Vagina (tissue), 2 donors: ENCODE data around the gene FAM3C. TPM values are rescaled to one million over a fixed set of nuclear protein-coding genes. Genes with fewer than 3 reads are reported as not detected.

ENCODE experiments used
- DNase-seq, 2 donors: peaks; one replicate each; pipeline ENCODE4 v3.0.0-alpha.2; 2017; ENCODE audit errors: extremely low spot score in 2 of 2
- H3K27ac ChIP-seq: fragments of 200-600 bp; sonication (generic); one replicate; pipeline ENCODE4 v1.5.1; 2019
- H3K27me3 ChIP-seq: fragments of 200-600 bp; sonication (generic); one replicate; pipeline ENCODE4 v1.5.1; 2019
- H3K36me3 ChIP-seq, 2 donors: fragments of 200-600 bp; sonication (generic); one replicate each; pipeline ENCODE4 v1.5.1; 2017 to 2019
- H3K4me1 ChIP-seq: fragments of 200-600 bp; sonication (generic); one replicate; pipeline ENCODE4 v1.5.1; 2019
- H3K4me3 ChIP-seq, 2 donors: fragments of 200-600 bp; sonication (generic); 1 replicate in 1 of 2; 2 replicates in 1 of 2; pipeline ENCODE4 v1.5.1; 2016 to 2019
- H3K9me3 ChIP-seq: fragments of 200-600 bp; sonication (generic); one replicate; pipeline ENCODE4 v1.5.1; 2019
- CTCF ChIP-seq, 3 experiments: fragments of 450-650 bp in 2 of 3; fragments of 200-600 bp in 1 of 3; sonication (generic) in 1 of 3; IDR thresholded peaks; one replicate each; pipeline ENCODE4 v1.5.1; 2017 to 2019; ENCODE audit warnings: antibody characterized with exemption in 3 of 3, mild to moderate bottlenecking in 2 of 3, moderate library complexity in 2 of 3
- POLR2A ChIP-seq, 2 donors: fragments of 450-650 bp; IDR thresholded peaks; one replicate each; pipeline ENCODE4 v1.6.1; 2017; ENCODE audit warnings: antibody characterized with exemption in 2 of 2, mild to moderate bottlenecking in 2 of 2, moderate library complexity in 2 of 2
- POLR2AphosphoS5 ChIP-seq, 2 donors: sonication (generic); formaldehyde crosslinking; IDR thresholded peaks; one replicate each; pipeline ENCODE4 v1.9.0; 2017; ENCODE audit warnings: antibody characterized with exemption in 2 of 2, mild to moderate bottlenecking in 2 of 2, low read depth in 1 of 2; ENCODE audit not compliant: insufficient read depth in 1 of 2
- intact Hi-C: fragments of 100-400 bp; cut with DNase I; formaldehyde crosslinking; loops from one replicate; pipeline ENCODE4 v1.15.1; 2023
- total RNA-seq: library from RNA; depleted of rRNA; stranded (reverse); fragments of >200 nt; gene quantifications from one replicate; pipeline ENCODE4 v1.2.3, GENCODE V29; 2016

FAM3C gene
- total RNA-seq, 1 donor from 2014 or later = 36.1 TPM

GRCh38 chr7:121360564-121360963, 35.5 kb downstream of the FAM3C start:
- H3K9me3 ChIP-seq = no peaks in the 10 kb centered on the region
- TF ChIP-seq POLR2A (IDR thresholded peaks at IDR 0.05) (no peak), POLR2AphosphoS5 (IDR thresholded peaks at IDR 0.05; ENCODE audit: insufficient read depth in 1 of 2, low read depth in 1 of 2) (no peak), CTCF (IDR thresholded peaks at IDR 0.05) (no peak)
- intact Hi-C loops = no loop called here
- no peak overlapping the region for H3K4me3 ChIP-seq
- H3K36me3 ChIP-seq = peaks cover 0 to 22% of the 10 kb centered on the region in 2 donors
- no peak overlapping the region for H3K27ac ChIP-seq
- H3K27me3 ChIP-seq = no peaks in the 10 kb centered on the region
- no peak for DNase-seq
- H3K4me1 ChIP-seq = no peaks in the 10 kb centered on the region

- Histone ChIP-seq H3K4me3 (no peak overlapping the region), H3K36me3 (peaks cover 0 to 10% of the 10 kb centered on the region in 2 donors), H3K27me3 (no peaks in the 10 kb centered on the region), H3K4me1 (no peaks in the 10 kb centered on the region), H3K9me3 (no peaks in the 10 kb centered on the region), H3K27ac (no peak overlapping the region)
- intact Hi-C loops = no loop called here
- no peak for DNase-seq
- no peak for TF ChIP-seq POLR2A (IDR thresholded peaks at IDR 0.05)
- no peak for TF ChIP-seq CTCF (IDR thresholded peaks at IDR 0.05)
- no peak for TF ChIP-seq POLR2AphosphoS5 (IDR thresholded peaks at IDR 0.05; ENCODE audit: insufficient read depth in 1 of 2, low read depth in 1 of 2)
Measured at GRCh38 chr7:121355574-121355973, 40.5 kb downstream of the FAM3C start.

GRCh38 chr7:121352323-121352722, 43.8 kb downstream of the FAM3C start:
- TF ChIP-seq CTCF (IDR thresholded peaks at IDR 0.05) = no peak
- no peak for TF ChIP-seq POLR2AphosphoS5 (IDR thresholded peaks at IDR 0.05; ENCODE audit: insufficient read depth in 1 of 2, low read depth in 1 of 2)
- TF ChIP-seq POLR2A (IDR thresholded peaks at IDR 0.05) = no peak
- Histone ChIP-seq H3K27ac (no peak overlapping the region), H3K4me3 (no peak overlapping the region), H3K4me1 (no peaks in the 10 kb centered on the region), H3K27me3 (no peaks in the 10 kb centered on the region), H3K9me3 (no peaks in the 10 kb centered on the region), H3K36me3 (peaks cover 0 to 4% of the 10 kb centered on the region in 2 donors)
- intact Hi-C loops = no loop called here
- DNase-seq = no peak

- H3K4me3 ChIP-seq = no peak overlapping the region
- no peaks in the 10 kb centered on the region for H3K27me3 ChIP-seq
- H3K9me3 ChIP-seq = no peaks in the 10 kb centered on the region
- H3K27ac ChIP-seq = no peak overlapping the region
- intact Hi-C loops = no loop called here
- H3K36me3 ChIP-seq = peaks cover 0 to 4% of the 10 kb centered on the region in 2 donors
- no peak for DNase-seq
- no peaks in the 10 kb centered on the region for H3K4me1 ChIP-seq
- TF ChIP-seq CTCF (IDR thresholded peaks at IDR 0.05) (no peak), POLR2A (IDR thresholded peaks at IDR 0.05) (no peak), POLR2AphosphoS5 (IDR thresholded peaks at IDR 0.05; ENCODE audit: insufficient read depth in 1 of 2, low read depth in 1 of 2) (no peak)
Measured at GRCh38 chr7:121351682-121352081, 44.4 kb downstream of the FAM3C start.

- H3K4me3 ChIP-seq = no peak overlapping the region
- H3K27ac ChIP-seq = no peak overlapping the region
- DNase-seq = no peak
- intact Hi-C loops = no loop called here
- no peaks in the 10 kb centered on the region for H3K36me3 ChIP-seq
- no peaks in the 10 kb centered on the region for H3K4me1 ChIP-seq
- no peak for TF ChIP-seq POLR2AphosphoS5 (IDR thresholded peaks at IDR 0.05; ENCODE audit: insufficient read depth in 1 of 2, low read depth in 1 of 2)
- TF ChIP-seq POLR2A (IDR thresholded peaks at IDR 0.05) = no peak
- no peak for TF ChIP-seq CTCF (IDR thresholded peaks at IDR 0.05)
- no peaks in the 10 kb centered on the region for H3K9me3 ChIP-seq
- H3K27me3 ChIP-seq = no peaks in the 10 kb centered on the region
Measured at GRCh38 chr7:121344497-121344896, 51.6 kb downstream of the FAM3C start.
